ENCODE results near the gene RNF222. TPM values are rescaled to one million over a fixed set of nuclear protein-coding genes. Genes with fewer than 3 reads are reported as not detected.
"Not testable (repeated sequence)": the region's sequence is repeated elsewhere in the genome, so short reads cannot be mapped to it uniquely, and the experiment has no call there.

Gene RNF222
- total RNA-seq, 1 donor from 2014 or later = not detected

DNA sequence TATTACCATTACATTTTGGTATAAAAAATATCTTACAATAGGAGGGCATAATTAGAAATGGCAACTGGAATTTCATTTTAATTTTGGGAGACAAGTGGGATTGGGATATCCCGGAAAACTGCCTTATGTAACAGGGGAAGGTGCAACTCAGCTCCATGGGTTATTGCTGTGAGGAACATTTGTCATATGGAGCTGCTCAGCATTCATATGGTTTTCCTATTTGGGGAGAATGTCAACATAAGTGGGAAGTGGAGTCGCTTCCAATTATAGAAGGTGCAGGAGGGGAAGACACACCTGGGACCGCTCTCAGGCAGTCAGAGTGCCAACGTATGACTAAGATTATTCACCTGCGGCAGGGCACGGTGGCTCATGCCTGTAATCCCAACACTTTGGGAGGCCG, 47.3 kb downstream of the RNF222 start:
- no peaks in the 10 kb centered on the region for H3K4me1 Mint-ChIP-seq (ENCODE audit: low read depth, unreplicated experiment)
- no peak overlapping the region for H3K9ac ChIP-seq (ENCODE audit: low read length)
- H3K27me3 Mint-ChIP-seq (ENCODE audit: low read depth, unreplicated experiment) = peaks cover 16% of the 10 kb centered on the region
- no peak for FAIRE-seq
- no peaks in the 10 kb centered on the region for H3K4me1 ChIP-seq (ENCODE audit: insufficient read depth, low read length)
- no peak overlapping the region for H3K4me2 ChIP-seq (ENCODE audit: low read length)
- H3K9me3 Mint-ChIP-seq (ENCODE audit: unreplicated experiment) = peaks cover 3% of the 10 kb centered on the region
- H4K20me1 ChIP-seq (ENCODE audit: insufficient read depth, low read length) = no peaks in the 10 kb centered on the region
- H3K4me3 Mint-ChIP-seq (ENCODE audit: unreplicated experiment) = no peak overlapping the region
- H3K4me3 ChIP-seq (ENCODE audit: insufficient read depth, low read depth, low read length) = no peak overlapping the region
- H3K27ac Mint-ChIP-seq (ENCODE audit: unreplicated experiment) = no peak overlapping the region
- H3K36me3 ChIP-seq (ENCODE audit: insufficient read depth, low read length) = no peaks in the 10 kb centered on the region
- DNase-seq (ENCODE audit: low read depth) = no peak
- no peak overlapping the region for H3K27ac ChIP-seq (ENCODE audit: low read depth, low read length)
- no peak overlapping the region for H2AFZ ChIP-seq (ENCODE audit: low read depth, low read length)
- no peak for TF ChIP-seq EZH2 (IDR thresholded peaks at IDR 0.05; ENCODE audit: insufficient read depth, low read length)
- TF ChIP-seq CTCF (IDR thresholded peaks at IDR 0.05; ENCODE audit: insufficient read depth, low read depth, low read length) = no peak
- no peaks in the 10 kb centered on the region for H3K9me3 ChIP-seq (ENCODE audit: insufficient read depth, low read depth, low read length)
- H3K36me3 Mint-ChIP-seq (ENCODE audit: low read depth, unreplicated experiment) = no peaks in the 10 kb centered on the region
- peaks cover 8% of the 10 kb centered on the region for H3K27me3 ChIP-seq (ENCODE audit: insufficient read depth, low read length)
- no peaks in the 10 kb centered on the region for H3K79me2 ChIP-seq (ENCODE audit: insufficient read depth, low read length)

DNA sequence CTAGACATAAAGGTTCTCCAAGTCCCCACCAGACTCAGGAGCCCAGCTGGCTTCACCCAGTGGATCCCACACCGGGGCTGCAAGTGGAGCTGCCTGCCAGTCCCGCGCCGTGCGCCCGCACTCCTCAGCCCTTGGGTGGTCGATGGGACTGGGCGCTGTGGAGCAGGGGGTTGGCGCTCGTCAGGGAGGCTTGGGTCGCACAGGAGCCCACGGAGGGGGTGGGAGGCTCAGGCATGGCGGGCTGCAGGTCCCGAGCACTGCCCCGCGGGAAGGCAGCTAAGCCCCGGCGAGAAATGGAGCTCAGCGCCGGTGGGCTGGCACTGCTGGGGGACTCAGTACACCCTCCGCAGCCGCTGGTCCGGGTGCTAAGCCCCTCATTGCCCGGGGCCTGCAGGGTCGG, 50.6 kb downstream of the RNF222 start:
- not testable (repeated sequence) for H2AFZ ChIP-seq (ENCODE audit: low read depth, low read length); H4K20me1 ChIP-seq (ENCODE audit: insufficient read depth, low read length); H3K27ac Mint-ChIP-seq (ENCODE audit: unreplicated experiment); H3K27ac ChIP-seq (ENCODE audit: low read depth, low read length); H3K79me2 ChIP-seq (ENCODE audit: insufficient read depth, low read length); FAIRE-seq; H3K9me3 ChIP-seq (ENCODE audit: insufficient read depth, low read depth, low read length); H3K36me3 Mint-ChIP-seq (ENCODE audit: low read depth, unreplicated experiment); H3K36me3 ChIP-seq (ENCODE audit: insufficient read depth, low read length); H3K9me3 Mint-ChIP-seq (ENCODE audit: unreplicated experiment); H3K4me1 ChIP-seq (ENCODE audit: insufficient read depth, low read length); H3K4me3 ChIP-seq (ENCODE audit: insufficient read depth, low read depth, low read length); H3K4me3 Mint-ChIP-seq (ENCODE audit: unreplicated experiment); H3K4me1 Mint-ChIP-seq (ENCODE audit: low read depth, unreplicated experiment); DNase-seq (ENCODE audit: low read depth); H3K4me2 ChIP-seq (ENCODE audit: low read length); H3K9ac ChIP-seq (ENCODE audit: low read length)
- TF ChIP-seq EZH2 (IDR thresholded peaks at IDR 0.05; ENCODE audit: insufficient read depth, low read length) = peak; percentile 34
- peaks cover 23% of the 10 kb centered on the region for H3K27me3 Mint-ChIP-seq (ENCODE audit: low read depth, unreplicated experiment)
- peaks cover 14% of the 10 kb centered on the region for H3K27me3 ChIP-seq (ENCODE audit: insufficient read depth, low read length)

GRCh38 chr17:8345951-8346665, 51.5 kb downstream of the RNF222 start:
- no peaks in the 10 kb centered on the region for H3K36me3 Mint-ChIP-seq (ENCODE audit: low read depth, unreplicated experiment)
- peaks cover 23% of the 10 kb centered on the region for H3K27me3 Mint-ChIP-seq (ENCODE audit: low read depth, unreplicated experiment)
- H3K4me3 Mint-ChIP-seq (ENCODE audit: unreplicated experiment) = no peak overlapping the region

More at GRCh38 chr17:8345951-8346665, 51.5 kb downstream of the RNF222 start:
- FAIRE-seq = no peak
- Histone ChIP-seq H3K4me2 (ENCODE audit: low read length) (no peak overlapping the region), H3K4me1 (ENCODE audit: insufficient read depth, low read length) (no peaks in the 10 kb centered on the region), H3K27ac (ENCODE audit: low read depth, low read length) (no peak overlapping the region), H3K9me3 (ENCODE audit: insufficient read depth, low read depth, low read length) (no peaks in the 10 kb centered on the region), H3K36me3 (ENCODE audit: insufficient read depth, low read length) (no peaks in the 10 kb centered on the region), H4K20me1 (ENCODE audit: insufficient read depth, low read length) (no peaks in the 10 kb centered on the region), H3K79me2 (ENCODE audit: insufficient read depth, low read length) (no peaks in the 10 kb centered on the region), H3K27me3 (ENCODE audit: insufficient read depth, low read length) (peaks cover 14% of the 10 kb centered on the region), H2AFZ (ENCODE audit: low read depth, low read length) (no peak overlapping the region), H3K9ac (ENCODE audit: low read length) (no peak overlapping the region), H3K4me3 (ENCODE audit: insufficient read depth, low read depth, low read length) (no peak overlapping the region)
- no peak for DNase-seq (ENCODE audit: low read depth)
- Mint-ChIP-seq H3K27ac (ENCODE audit: unreplicated experiment) (no peak overlapping the region), H3K9me3 (ENCODE audit: unreplicated experiment) (peaks cover 3% of the 10 kb centered on the region), H3K4me1 (ENCODE audit: low read depth, unreplicated experiment) (peaks cover 4% of the 10 kb centered on the region)
- no peak for TF ChIP-seq CTCF (IDR thresholded peaks at IDR 0.05; ENCODE audit: insufficient read depth, low read depth, low read length)
